H1 (cell line): ENCODE measurements around the gene KIFBP. TPM values are rescaled to one million over a fixed set of nuclear protein-coding genes. Genes with fewer than 3 reads are reported as not detected.

Experiments
- CTCF ChIA-PET: fragments of 300-600 bp; sonication (Branson Sonifier 250); formaldehyde crosslinking; loops from one replicate; lab custom pipeline; 2021; ENCODE audit not compliant: partially characterized antibody; lab: Charles Lee
- POLR2A ChIA-PET: fragments of 300-600 bp; sonication (Branson Sonifier 250); formaldehyde crosslinking; loops from one replicate; lab custom pipeline; 2021; ENCODE audit warnings: inconsistent platforms; ENCODE audit not compliant: partially characterized antibody; lab: Charles Lee
- DNase-seq, 2 experiments: peaks; one replicate each; pipeline versions ENCODE4 v3.0.0 to v3.0.0-alpha.2; 2010 to 2022; ENCODE audit warnings: low spot score in 2 of 2, low read depth in 1 of 2, mixed read lengths in 1 of 2
- FAIRE-seq: peaks from 2 replicates; lab custom pipeline; 2011; peaks lifted over from hg19 to GRCh38; lab: Jason Lieb, UNC
- H2AFZ ChIP-seq: 2 replicates; pipeline ENCODE4 v1.8.1; 2012; ENCODE audit warnings: low read length, inconsistent platforms
- H2AK5ac ChIP-seq: 2 replicates; pipeline ENCODE4 v1.6.1; 2013; ENCODE audit warnings: low read depth, low read length
- H2BK120ac ChIP-seq: replicated peaks from 2 replicates; pipeline ENCODE3; 2013; ENCODE audit warnings: low read depth, low read length, inconsistent platforms
- H2BK12ac ChIP-seq: 2 replicates; pipeline ENCODE4 v1.6.1; 2013; ENCODE audit warnings: low read depth, low read length
- H2BK15ac ChIP-seq: 2 replicates; pipeline ENCODE4 v1.6.1; 2013; ENCODE audit warnings: low read length
- H2BK20ac ChIP-seq: 2 replicates; pipeline ENCODE4 v1.6.1; 2013; ENCODE audit warnings: low read length
- H2BK5ac ChIP-seq: 2 replicates; pipeline ENCODE4 v1.6.1; 2013; ENCODE audit warnings: low read depth, low read length
- H3K14ac ChIP-seq: 2 replicates; pipeline ENCODE4 v1.6.1; 2013; ENCODE audit warnings: inconsistent platforms; ENCODE audit not compliant: insufficient read length
- H3K18ac ChIP-seq: 2 replicates; pipeline ENCODE4 v1.6.1; 2013; ENCODE audit warnings: low read length; ENCODE audit errors: extremely low read depth
- H3K23ac ChIP-seq: 2 replicates; pipeline ENCODE4 v1.6.1; 2013; ENCODE audit warnings: inconsistent platforms; ENCODE audit not compliant: insufficient read length
- H3K23me2 ChIP-seq: 2 replicates; pipeline ENCODE4 v1.6.1; 2013; ENCODE audit warnings: low read depth, low read length
- H3K27ac ChIP-seq: 2 replicates; pipeline ENCODE4 v1.6.1; 2011; ENCODE audit warnings: low read depth, low read length, inconsistent platforms
- H3K27me3 ChIP-seq, 4 experiments: replicated peaks in 1 of 4; 1 replicate in 1 of 4; 2 replicates in 3 of 4; pipeline versions ENCODE4 v1.6.1 to v1.8.1; 2011 to 2013; ENCODE audit warnings: low read length in 3 of 4, mild to moderate bottlenecking in 3 of 4, inconsistent platforms in 2 of 4, mixed read lengths in 2 of 4, moderate library complexity in 1 of 4; ENCODE audit not compliant: control insufficient read depth in 3 of 4, insufficient read depth in 3 of 4; ENCODE audit errors: extremely low read depth in 1 of 4
- H3K36me3 ChIP-seq, 4 experiments: 2 replicates each; pipeline versions ENCODE4 v1.6.1 to v1.8.1; 2011 to 2013; ENCODE audit warnings: mild to moderate bottlenecking in 4 of 4, low read length in 3 of 4, moderate library complexity in 2 of 4, control low read depth in 1 of 4, inconsistent platforms in 1 of 4; ENCODE audit not compliant: insufficient read depth in 4 of 4, control insufficient read depth in 2 of 4
- H3K4ac ChIP-seq: replicated peaks from 2 replicates; pipeline ENCODE3; 2013; ENCODE audit warnings: low read length, low read depth, mixed read lengths, inconsistent platforms; ENCODE audit not compliant: insufficient read length
- H3K4me1 ChIP-seq, 4 experiments: replicated peaks in 1 of 4; 1 replicate in 1 of 4; 2 replicates in 3 of 4; pipeline versions ENCODE4 v1.6.1 to v1.8.1; 2011 to 2013; ENCODE audit warnings: low read length in 3 of 4, inconsistent platforms in 2 of 4, mixed read lengths in 1 of 4; ENCODE audit not compliant: insufficient read depth in 4 of 4, control insufficient read depth in 3 of 4
- H3K4me2 ChIP-seq, 2 experiments: 2 replicates each; pipeline versions ENCODE4 v1.6.1 to v1.8.1; 2011 to 2013; ENCODE audit warnings: low read depth in 2 of 2, low read length in 2 of 2, control low read depth in 1 of 2, inconsistent platforms in 1 of 2, mild to moderate bottlenecking in 1 of 2; ENCODE audit not compliant: insufficient read depth in 1 of 2
- H3K4me3 ChIP-seq, 4 experiments: fragments of 200-600, 300-600 bp in 1 of 4; sonication (generic), shearing (Covaris generic), sonication (Bioruptor Twin) in 1 of 4; 2 replicates each; pipeline versions ENCODE4 v1.5.1 to v1.8.1; 2011 to 2016; ENCODE audit warnings: low read length in 4 of 4, low read depth in 3 of 4, control low read depth in 2 of 4, inconsistent platforms in 2 of 4, mild to moderate bottlenecking in 2 of 4, mixed read lengths in 1 of 4, moderate library complexity in 1 of 4; ENCODE audit not compliant: insufficient read depth in 2 of 4; ENCODE audit errors: extremely low read depth in 1 of 4
- H3K56ac ChIP-seq: replicated peaks from 2 replicates; pipeline ENCODE3; 2013; ENCODE audit warnings: low read depth, mild to moderate bottlenecking, mixed read lengths, low read length, inconsistent platforms; ENCODE audit not compliant: insufficient read length
- H3K79me1 ChIP-seq: 2 replicates; pipeline ENCODE4 v1.6.1; 2013; ENCODE audit warnings: low read depth, low read length, control low read depth
- H3K79me2 ChIP-seq, 2 experiments: 2 replicates each; pipeline versions ENCODE4 v1.6.1 to v1.8.1; 2012 to 2013; ENCODE audit warnings: low read length in 2 of 2, mild to moderate bottlenecking in 2 of 2, inconsistent platforms in 1 of 2; ENCODE audit not compliant: insufficient read depth in 2 of 2, control insufficient read depth in 1 of 2
- H3K9ac ChIP-seq, 4 experiments: replicated peaks in 1 of 4; 1 replicate in 1 of 4; 2 replicates in 3 of 4; pipeline versions ENCODE4 v1.6.1 to v1.8.1; 2011 to 2013; ENCODE audit warnings: low read depth in 3 of 4, low read length in 3 of 4, control low read depth in 2 of 4, mild to moderate bottlenecking in 2 of 4, moderate library complexity in 2 of 4, inconsistent platforms in 1 of 4; ENCODE audit errors: extremely low read depth in 1 of 4
- H3K9me3 ChIP-seq, 2 experiments: 2 replicates each; pipeline versions ENCODE4 v1.6.1 to v1.8.1; 2012 to 2013; ENCODE audit warnings: mild to moderate bottlenecking in 2 of 2, moderate library complexity in 2 of 2, control low read depth in 1 of 2, inconsistent platforms in 1 of 2, low read depth in 1 of 2, low read length in 1 of 2, mixed read lengths in 1 of 2; ENCODE audit not compliant: insufficient read depth in 2 of 2
- H4K20me1 ChIP-seq, 2 experiments: replicated peaks in 1 of 2; 2 replicates each; pipeline versions ENCODE3 to v1.8.1; 2011 to 2013; ENCODE audit warnings: inconsistent platforms in 2 of 2, low read length in 2 of 2, mild to moderate bottlenecking in 1 of 2; ENCODE audit not compliant: insufficient read depth in 2 of 2, control insufficient read depth in 1 of 2
- H4K5ac ChIP-seq: 2 replicates; pipeline ENCODE4 v1.6.1; 2013; ENCODE audit warnings: low read length, low read depth, mixed read lengths, inconsistent platforms; ENCODE audit not compliant: insufficient read length
- H4K8ac ChIP-seq: 2 replicates; pipeline ENCODE4 v1.8.0; 2013; ENCODE audit warnings: mild to moderate bottlenecking, moderate library complexity, low read length, inconsistent platforms; ENCODE audit not compliant: insufficient read depth; ENCODE audit errors: extremely low read depth
- H4K91ac ChIP-seq: replicated peaks from 2 replicates; pipeline ENCODE3; 2013; ENCODE audit warnings: low read length, mixed read lengths, inconsistent platforms; ENCODE audit not compliant: insufficient read length
- BACH1 ChIP-seq: IDR thresholded peaks from 2 replicates; pipeline ENCODE4 v1.6.1; 2012; ENCODE audit warnings: low read length, improper control_type of control experiment
- CBX8 ChIP-seq: fragments of 300-800, 300-1000 bp; sonication (generic); IDR thresholded peaks from 2 replicates; pipeline ENCODE4 v1.7.1; 2016; ENCODE audit warnings: low read depth, low read length, borderline replicate concordance
- CTBP2 ChIP-seq: IDR thresholded peaks from 2 replicates; pipeline ENCODE4 v1.7.0; 2011; ENCODE audit warnings: borderline replicate concordance, mild to moderate bottlenecking, moderate library complexity, mixed read lengths, low read length; ENCODE audit not compliant: insufficient read depth, insufficient read length
- CTCF ChIP-seq, 3 experiments: IDR thresholded peaks; 1 replicate in 2 of 3; 2 replicates in 1 of 3; pipeline versions ENCODE4 v1.5.1 to v1.6.1; 2011; ENCODE audit warnings: low read length in 3 of 3, mild to moderate bottlenecking in 3 of 3, inconsistent platforms in 2 of 3, low read depth in 1 of 3, moderate library complexity in 1 of 3; ENCODE audit not compliant: insufficient read depth in 1 of 3; ENCODE audit errors: control extremely low read depth in 1 of 3
- JUND ChIP-seq: IDR thresholded peaks from 2 replicates; pipeline ENCODE4 v1.6.1; 2011; ENCODE audit warnings: mild to moderate bottlenecking, improper control_type of control experiment, low read length
- KDM1A ChIP-seq: fragments of 200-600, 300-600 bp; sonication (generic); IDR thresholded peaks from 2 replicates; pipeline ENCODE4 v1.7.1; 2016; ENCODE audit warnings: mild to moderate bottlenecking, low read length, borderline replicate concordance
- NRF1 ChIP-seq: IDR thresholded peaks from 2 replicates; pipeline ENCODE4 v1.6.1; 2011; ENCODE audit warnings: mild to moderate bottlenecking, low read depth, low read length, improper control_type of control experiment
- YY1 ChIP-seq: IDR thresholded peaks from 2 replicates; pipeline ENCODE4 v1.6.1; 2011; ENCODE audit warnings: low read depth, mild to moderate bottlenecking, low read length
- WGBS, 2 experiments: shearing (Covaris generic) in 1 of 2; methylation state at CpG; one replicate each; pipeline versions ENCODE4 v1.1.6 to v1.1.7; 2013 to 2015; ENCODE audit warnings: low lambda C conversion rate in 2 of 2, mixed read lengths in 2 of 2, inconsistent platforms in 1 of 2, low coverage in 1 of 2, missing lambda C conversion rate in 1 of 2; ENCODE audit not compliant: insufficient replicate concordance in 2 of 2, insufficient coverage in 1 of 2, insufficient read length in 1 of 2; ENCODE audit errors: extremely low coverage in 1 of 2, missing lambda C conversion rate in 1 of 2; 5-methylcytosine and 5-hydroxymethylcytosine counted together
- polyA plus RNA-seq, 7 experiments: library from polyadenylated mRNA; depleted of rRNA in 3 of 7; stranded (reverse) in 5 of 7; unstranded in 2 of 7; fragments of >200 nt in 5 of 7; fragments of 200-250 nt in 2 of 7; gene quantifications; 1 replicate in 5 of 7; 2 replicates in 1 of 7; 4 replicates in 1 of 7; pipeline versions ENCODE4 v1.2.1 to v1.2.3, GENCODE V29; 2011 to 2013; ENCODE audit warnings: missing spikeins in 2 of 7, mixed read lengths in 2 of 7
- total RNA-seq: library from RNA; stranded (reverse); fragmentation: NEBNext Ultra II Directional; extraction: Animal tissue kit (Norgen Biotek cat#: 25700); gene quantifications from 2 replicates; pipeline ENCODE4 v1.2.1, GENCODE V29; 2021

Gene KIFBP
- total and polyA plus RNA-seq, 2 of the 8 experiments (the other 6 are each of a cell fraction or from before 2014, with no cell fraction given), result 17.3 to 34.6 TPM

- Histone ChIP-seq H3K23ac (no peak overlapping the region), H3K4me3 (no peak overlapping the region), H3K79me2 (no peaks in the 10 kb centered on the region), H3K27ac (no peak overlapping the region), H2BK20ac (no peak overlapping the region), H3K14ac (no peak overlapping the region), H3K4me2 (no peak overlapping the region), H2AFZ (no peak overlapping the region), H3K4me1 (peaks cover 0 to 5% (median 2%) of the 10 kb centered on the region in 4 experiments; a peak in 5 of 7 replicates), H4K8ac (no peak overlapping the region), H3K9me3 (no peaks in the 10 kb centered on the region), H3K36me3 (no peaks in the 10 kb centered on the region), H4K5ac (no peak overlapping the region), H2AK5ac (no peak overlapping the region), H2BK12ac (no peak overlapping the region), H2BK5ac (no peak overlapping the region), H4K91ac (no peak overlapping the region), H2BK15ac (no peak overlapping the region; the same call in 1 of the 2 replicates), H3K9ac (no peak overlapping the region), H3K56ac (no peak overlapping the region), H3K79me1 (no peaks in the 10 kb centered on the region), H3K23me2 (no peaks in the 10 kb centered on the region), H3K4ac (no peak overlapping the region), H2BK120ac (no peak overlapping the region), H4K20me1 (no peaks in the 10 kb centered on the region), H3K18ac (no peak overlapping the region), H3K27me3 (no peaks in the 10 kb centered on the region)
- ChIA-PET POLR2A (interaction anchor here (0.6 to 1.1 kb wide), 3 partner anchors 14 to 636 kb away, joined by 3 to 5 read pairs (median 3); no protein-coding TSS in a partner anchor), CTCF (interaction anchor here (0.5 to 2.8 kb wide), 17 partner anchors 8 to 328 kb away, joined by 3 to 16 read pairs (median 6); no protein-coding TSS in a partner anchor)
- DNase-seq (no peak), FAIRE-seq (no peak)
- WGBS, 2 experiments, result 90% methylated on average over 8 of the region's 8 CpGs; no CpG with 5 or more reads in 1 of the 2 experiments
- TF ChIP-seq CTCF (IDR thresholded peaks at IDR 0.05; ENCODE audit: control extremely low read depth in 1 of 3, insufficient read depth in 1 of 3, low read depth in 1 of 3, low read length in 3 of 3), result no peak
- TF ChIP-seq NRF1, result no peak
- no peak for TF ChIP-seq YY1
- no peak for TF ChIP-seq JUND
- TF ChIP-seq CBX8, result no peak
- no peak for TF ChIP-seq CTBP2
- no peak for TF ChIP-seq BACH1
- TF ChIP-seq KDM1A, result no peak
These were observed 77.1 kb downstream of the KIFBP start for GRCh38 chr10:69065406-69066361.
